PC-9 (cell line): Measurements from ENCODE around the gene OR9I1. TPM values are rescaled to one million over a fixed set of nuclear protein-coding genes. Genes with fewer than 3 reads are reported as not detected.

Experiments used
- BruUV-seq: library from RNA; stranded (reverse); fragments of 400-500 nt; replicated peaks from 2 replicates; lab custom pipeline; 2021; lab: Mats Ljungman, UMichigan
- CTCF ChIA-PET: fragments of 300-600 bp; sonication (Branson Sonifier 250); formaldehyde crosslinking; loops from one replicate; lab custom pipeline; 2022; ENCODE audit warnings: antibody characterized with exemption; lab: Charles Lee
- POLR2A ChIA-PET: fragments of 300-600 bp; sonication (Branson Sonifier 250); formaldehyde crosslinking; loops from one replicate; lab custom pipeline; 2022; ENCODE audit warnings: antibody characterized with exemption; ENCODE audit not compliant: unreplicated experiment; lab: Charles Lee
- DNase-seq, 2 experiments: peaks; one replicate each; pipeline versions ENCODE4 v3.0.0 to v3.0.0-alpha.2; 2015 to 2022; ENCODE audit warnings: mixed read lengths in 1 of 2
- H2AFZ ChIP-seq: fragments of 200-600 bp; sonication (generic); 2 replicates; pipeline ENCODE4 v1.8.1; 2017; ENCODE audit warnings: antibody characterized with exemption
- H3F3A ChIP-seq: fragments of 200-600 bp; sonication (generic); 2 replicates; pipeline ENCODE4 v1.8.1; 2017; ENCODE audit warnings: antibody characterized with exemption, mild to moderate bottlenecking, low read depth; ENCODE audit not compliant: insufficient read depth
- H3K27ac ChIP-seq: fragments of 200-600 bp; sonication (generic); 2 replicates; pipeline ENCODE4 v1.6.1; 2016; ENCODE audit warnings: mixed run types
- H3K27me3 ChIP-seq: fragments of 200-600 bp; sonication (generic); 2 replicates; pipeline ENCODE4 v1.6.1; 2016; ENCODE audit warnings: low read depth, mixed run types; ENCODE audit not compliant: insufficient read depth
- H3K36me3 ChIP-seq: fragments of 200-600 bp; sonication (generic); 2 replicates; pipeline ENCODE4 v1.6.1; 2016; ENCODE audit warnings: low read depth, mixed run types
- H3K4me1 ChIP-seq: fragments of 200-600 bp; sonication (generic); replicated peaks from 2 replicates; pipeline ENCODE4 v1.6.1; 2016; ENCODE audit warnings: mixed run types; ENCODE audit not compliant: insufficient read depth
- H3K4me2 ChIP-seq: fragments of 200-600 bp; sonication (generic); 2 replicates; pipeline ENCODE4 v1.6.1; 2017; ENCODE audit warnings: mixed run types
- H3K4me3 ChIP-seq: fragments of 200-600 bp; sonication (generic); 2 replicates; pipeline ENCODE4 v1.6.1; 2016; ENCODE audit warnings: mixed run types
- H3K79me2 ChIP-seq: fragments of 200-600 bp; sonication (generic); 2 replicates; pipeline ENCODE4 v1.6.1; 2017; ENCODE audit warnings: low read depth, mixed run types
- H3K9me2 ChIP-seq: fragments of 200-600 bp; sonication (generic); 2 replicates; pipeline ENCODE4 v1.8.1; 2017; ENCODE audit warnings: mild to moderate bottlenecking; ENCODE audit not compliant: insufficient read depth
- H3K9me3 ChIP-seq: fragments of 200-600 bp; sonication (generic); 2 replicates; pipeline ENCODE4 v1.8.1; 2016; ENCODE audit warnings: low read depth; ENCODE audit not compliant: insufficient read depth
- H4K20me1 ChIP-seq: fragments of 200-600 bp; sonication (generic); 2 replicates; pipeline ENCODE4 v1.8.1; 2017; ENCODE audit not compliant: insufficient read depth
- CTCF ChIP-seq: fragments of 200-600 bp; sonication (generic); conservative IDR thresholded peaks from 2 replicates; pipeline ENCODE4 v1.6.1; 2017; ENCODE audit warnings: mixed run types, antibody characterized with exemption, mild to moderate bottlenecking, moderate library complexity
- EZH2 ChIP-seq: fragments of 200-600 bp; sonication (generic); IDR thresholded peaks from 2 replicates; pipeline ENCODE4 v1.8.0; 2017; ENCODE audit warnings: antibody characterized with exemption, low read depth
- intact Hi-C: fragments of 100-400 bp; cut with micrococcal nuclease; formaldehyde crosslinking; loops from one replicate; pipeline ENCODE4 v1.10.0; 2022; ENCODE audit not compliant: unreplicated experiment
- total RNA-seq: library from RNA; stranded (reverse); gene quantifications from 2 replicates; pipeline ENCODE4 v1.2.3, GENCODE V29; 2021

The OR9I1 gene
- total RNA-seq, 1 experiment from 2014 or later: not detected

- Histone ChIP-seq H4K20me1 (no peaks in the 10 kb centered on the region), H3K9me2 (no peaks in the 10 kb centered on the region; the same call in 1 of the 2 replicates), H3K4me3 (no peak overlapping the region), H3K27me3 (no peaks in the 10 kb centered on the region), H3K9me3 (no peaks in the 10 kb centered on the region), H3K4me1 (no peaks in the 10 kb centered on the region), H2AFZ (no peak overlapping the region), H3K27ac (no peak overlapping the region), H3K4me2 (no peak overlapping the region), H3F3A (no peaks in the 10 kb centered on the region), H3K79me2 (no peaks in the 10 kb centered on the region), H3K36me3 (no peaks in the 10 kb centered on the region)
- TF ChIP-seq CTCF (no peak), EZH2 (no peak)
- DNase-seq: no peak
- POLR2A ChIA-PET: interaction anchor here (0.6 kb wide), 1 partner anchor 115 kb away, joined by 3 read pairs; no protein-coding TSS in a partner anchor
- CTCF ChIA-PET: no interaction called here
- no TSS peak for BruUV-seq
- intact Hi-C loops: no loop called here
Measured at GRCh38 chr11:58127350-58127749, 2.0 kb upstream of the OR9I1 start.

- 0 out of 2 replicates have a peak, but pooled peaks cover 3% of the 10 kb centered on the region for H3K27me3 ChIP-seq
- H2AFZ ChIP-seq: no peak overlapping the region
- no TSS peak for BruUV-seq
- H3K79me2 ChIP-seq: no peaks in the 10 kb centered on the region
- no peak overlapping the region for H3K4me3 ChIP-seq
- no peak overlapping the region for H3K27ac ChIP-seq
- H3K4me2 ChIP-seq: no peak overlapping the region
- H3F3A ChIP-seq: no peaks in the 10 kb centered on the region
- TF ChIP-seq CTCF (no peak), EZH2 (no peak)
- POLR2A ChIA-PET: no interaction called here
- no peaks in the 10 kb centered on the region for H4K20me1 ChIP-seq
- no peaks in the 10 kb centered on the region for H3K4me1 ChIP-seq
- no peaks in the 10 kb centered on the region for H3K9me2 ChIP-seq
- CTCF ChIA-PET: no interaction called here
- no peak for DNase-seq
- no peaks in the 10 kb centered on the region for H3K36me3 ChIP-seq
- intact Hi-C loops: no loop called here
- H3K9me3 ChIP-seq: no peaks in the 10 kb centered on the region
Measured at GRCh38 chr11:58121096-58121495, 4.2 kb downstream of the OR9I1 start.

- H3K4me2 ChIP-seq: no peak overlapping the region
- H3K9me3 ChIP-seq: no peaks in the 10 kb centered on the region
- no peak overlapping the region for H3K27ac ChIP-seq
- H3F3A ChIP-seq: no peaks in the 10 kb centered on the region
- no peak for DNase-seq
- no peaks in the 10 kb centered on the region for H4K20me1 ChIP-seq
- intact Hi-C loops: no loop called here
- H3K79me2 ChIP-seq: no peaks in the 10 kb centered on the region
- no peaks in the 10 kb centered on the region for H3K27me3 ChIP-seq
- no TSS peak for BruUV-seq
- ChIA-PET POLR2A (no interaction called here), CTCF (no interaction called here)
- TF ChIP-seq EZH2: no peak
- no peak for TF ChIP-seq CTCF
- no peaks in the 10 kb centered on the region for H3K4me1 ChIP-seq
- H3K36me3 ChIP-seq: no peaks in the 10 kb centered on the region
- H3K9me2 ChIP-seq: no peaks in the 10 kb centered on the region
- H3K4me3 ChIP-seq: no peak overlapping the region
- no peak overlapping the region for H2AFZ ChIP-seq
Measured at GRCh38 chr11:58097437-58097836, 27.9 kb downstream of the OR9I1 start.
